LNCAP (cell line): ENCODE results near the gene LAMA2.

Source experiments
- TF ChIP-seq, protein P1 (sequence below): fragments of 450-650 bp; IDR thresholded peaks from 2 replicates; pipeline ENCODE4 v1.5.1; 2017; ENCODE audit warnings: mild to moderate bottlenecking

LAMA2 gene

GRCh38 chr6:129551486-129551885 is 668.5 kb downstream of the LAMA2 start:
- TF ChIP-seq, protein P1, sequence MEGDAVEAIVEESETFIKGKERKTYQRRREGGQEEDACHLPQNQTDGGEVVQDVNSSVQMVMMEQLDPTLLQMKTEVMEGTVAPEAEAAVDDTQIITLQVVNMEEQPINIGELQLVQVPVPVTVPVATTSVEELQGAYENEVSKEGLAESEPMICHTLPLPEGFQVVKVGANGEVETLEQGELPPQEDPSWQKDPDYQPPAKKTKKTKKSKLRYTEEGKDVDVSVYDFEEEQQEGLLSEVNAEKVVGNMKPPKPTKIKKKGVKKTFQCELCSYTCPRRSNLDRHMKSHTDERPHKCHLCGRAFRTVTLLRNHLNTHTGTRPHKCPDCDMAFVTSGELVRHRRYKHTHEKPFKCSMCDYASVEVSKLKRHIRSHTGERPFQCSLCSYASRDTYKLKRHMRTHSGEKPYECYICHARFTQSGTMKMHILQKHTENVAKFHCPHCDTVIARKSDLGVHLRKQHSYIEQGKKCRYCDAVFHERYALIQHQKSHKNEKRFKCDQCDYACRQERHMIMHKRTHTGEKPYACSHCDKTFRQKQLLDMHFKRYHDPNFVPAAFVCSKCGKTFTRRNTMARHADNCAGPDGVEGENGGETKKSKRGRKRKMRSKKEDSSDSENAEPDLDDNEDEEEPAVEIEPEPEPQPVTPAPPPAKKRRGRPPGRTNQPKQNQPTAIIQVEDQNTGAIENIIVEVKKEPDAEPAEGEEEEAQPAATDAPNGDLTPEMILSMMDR = no peak

- TF ChIP-seq, protein P1 = no peak
Measured at GRCh38 chr6:129552413-129552812, 669.5 kb downstream of the LAMA2 start.

- TF ChIP-seq, protein P1 = no peak
Measured at GRCh38 chr6:129555206-129555832, 672.4 kb downstream of the LAMA2 start.

DNA sequence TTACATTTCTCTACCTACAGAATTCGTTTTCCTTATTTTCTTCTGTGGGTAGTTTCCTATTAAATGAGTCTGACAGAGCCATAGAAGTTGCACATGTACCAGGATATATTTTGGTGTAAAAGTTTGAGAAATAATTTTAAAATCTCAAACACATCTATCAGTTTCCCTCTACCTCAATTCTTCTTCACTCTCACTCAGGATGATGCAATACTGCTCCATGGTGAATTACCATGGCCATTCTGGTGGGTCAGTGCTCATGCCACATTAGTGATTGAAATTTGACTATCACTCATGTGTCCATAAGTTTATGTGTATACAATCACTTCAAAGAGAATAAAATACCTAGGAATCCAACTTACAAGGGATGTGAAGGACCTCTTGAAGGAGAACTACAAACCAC is 675.3 kb downstream of the LAMA2 start:
- TF ChIP-seq, protein P1 = no peak

DNA sequence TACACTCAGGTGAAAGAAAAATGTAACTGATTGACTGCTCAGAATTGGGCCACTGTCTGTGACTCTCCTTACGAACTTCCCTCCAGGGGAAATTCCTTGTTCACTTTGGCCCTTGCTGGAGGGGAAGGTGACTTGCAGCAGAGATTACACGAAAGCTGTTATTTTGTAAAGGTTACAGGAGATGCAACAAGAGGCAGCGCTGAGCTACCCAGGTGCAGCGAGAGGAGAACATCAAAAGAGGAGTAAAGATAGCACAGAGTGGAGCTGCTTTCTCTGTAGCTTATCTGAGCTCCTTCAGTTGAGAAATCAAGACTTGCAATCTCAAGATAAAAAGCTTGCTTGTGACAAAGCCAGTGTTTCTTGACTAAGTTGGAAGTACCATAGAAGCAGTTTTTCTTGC is 682.4 kb downstream of the LAMA2 start:
- TF ChIP-seq, protein P1 = no peak

- TF ChIP-seq, protein P1 = no peak
Measured at GRCh38 chr6:129565811-129566210, 682.9 kb downstream of the LAMA2 start.
